Brain microvascular endothelial cell (primary cell): ENCODE data around the gene COL10A1.
"Not testable (repeated sequence)": the region's sequence is repeated elsewhere in the genome, so short reads cannot be mapped to it uniquely, and the experiment has no call there.

Experiments used
- DNase-seq: peaks from one replicate; pipeline ENCODE4 v3.0.0-alpha.2; 2020
- H3K27ac ChIP-seq: fragments of 250-450 bp; sonication (Bioruptor Pico); 2 replicates; pipeline ENCODE4 v1.5.1; 2020; ENCODE audit warnings: mild to moderate bottlenecking, moderate library complexity
- H3K27me3 ChIP-seq: fragments of 250-450 bp; sonication (Bioruptor Pico); replicated peaks from 2 replicates; pipeline ENCODE4 v1.5.1; 2020; ENCODE audit warnings: mild to moderate bottlenecking
- H3K36me3 ChIP-seq: fragments of 250-450 bp; sonication (Bioruptor Pico); replicated peaks from 2 replicates; pipeline ENCODE4 v1.5.1; 2020; ENCODE audit warnings: mild to moderate bottlenecking
- H3K4me3 ChIP-seq: 2 replicates; pipeline ENCODE4 v1.5.1; 2011; ENCODE audit warnings: low read depth, mild to moderate bottlenecking, control low read depth, low read length, moderate library complexity
- CTCF ChIP-seq: IDR thresholded peaks from 2 replicates; pipeline ENCODE4 v1.5.1; 2011; ENCODE audit warnings: low read depth, mild to moderate bottlenecking, moderate library complexity, low read length, control low read depth, inconsistent platforms; ENCODE audit errors: missing control alignments
- in situ Hi-C: cut with HindIII; loops from 2 replicates; pipeline ENCODE4 v1.10.0; 2017; ENCODE audit warnings: low sequenced_read_pairs, low pct_ligation_motif_present

Gene COL10A1

DNA sequence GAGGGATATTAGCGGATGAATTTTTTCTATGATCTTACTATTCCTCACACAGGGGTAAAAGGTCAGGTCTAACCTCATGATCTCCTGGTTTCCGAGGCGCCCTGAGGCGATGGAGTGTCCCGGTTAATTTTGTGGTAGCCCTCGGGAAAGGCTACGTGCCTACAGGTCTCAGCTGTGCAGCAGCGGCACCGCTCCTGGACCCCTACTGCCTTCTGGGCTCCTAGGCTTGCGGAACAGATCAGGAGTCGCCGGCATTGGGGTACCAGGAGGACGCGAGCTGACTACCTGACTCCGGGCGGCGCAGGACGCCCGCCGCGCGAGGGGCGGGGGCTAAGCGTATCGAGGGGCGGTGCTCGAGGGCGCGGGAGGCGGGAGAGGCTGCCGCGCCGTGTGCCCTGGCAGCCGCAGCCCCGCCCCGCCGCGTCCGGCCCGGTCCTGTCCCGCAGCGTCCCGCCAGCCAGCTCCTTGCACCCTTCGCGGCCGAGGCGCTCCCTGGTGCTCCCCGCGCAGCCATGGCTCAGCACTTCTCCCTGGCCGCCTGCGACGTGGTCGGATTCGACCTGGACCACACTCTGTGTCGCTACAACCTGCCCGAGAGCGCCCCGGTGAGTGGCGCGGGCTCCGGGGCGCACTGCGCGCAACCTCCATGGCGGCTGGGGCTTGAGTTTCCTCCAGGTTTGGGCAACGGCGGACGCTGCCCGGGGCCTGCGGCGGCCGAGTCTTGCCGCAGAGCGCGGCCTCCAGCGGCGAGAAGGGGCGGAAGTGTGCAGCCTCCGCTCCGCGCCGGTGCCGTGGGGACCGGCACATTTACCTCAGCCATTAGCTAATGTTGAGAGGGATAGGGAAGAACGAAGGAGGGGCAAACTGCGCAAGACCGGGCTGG, 25.3 kb downstream of the COL10A1 start, which contains the start of gene NT5DC1:
Gene NT5DC1, plus strand, starts transcription at position 435 of the 883 bp plus-strand sequence. Its CDS starts 78 bp downstream, at position 513.
- Histone ChIP-seq H3K27me3 (no peaks in the 10 kb centered on the region), H3K36me3 (no peaks in the 10 kb centered on the region), H3K27ac (peak within 1 kb of the TSS; percentile 61), H3K4me3 (peak within 1 kb of the TSS; percentile 84)
- in situ Hi-C loops, result no loop called here
- DNase-seq, result peak; percentile 60
- peak; percentile 39 for TF ChIP-seq CTCF

DNA sequence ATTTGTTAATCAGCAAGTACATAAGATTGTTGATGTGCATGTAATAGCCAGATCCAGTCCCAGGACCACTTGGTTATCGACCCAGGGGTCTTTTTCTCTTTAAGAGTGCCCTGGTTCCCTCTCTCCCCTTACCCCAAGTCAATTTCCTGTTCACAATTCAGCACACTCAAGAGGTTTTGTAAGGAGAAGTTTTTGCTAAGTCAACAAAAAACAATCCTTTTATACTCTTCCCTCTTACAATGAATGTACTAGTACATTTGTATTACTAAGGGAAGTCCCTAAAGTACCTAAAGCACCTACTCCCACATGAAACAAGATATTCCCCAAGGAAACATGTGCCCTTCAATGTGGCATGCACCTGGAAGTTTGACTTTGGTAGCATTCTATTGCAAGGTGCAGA, 26.9 kb downstream of the COL10A1 start:
- in situ Hi-C loops, result no loop called here
- no peak for DNase-seq

GRCh38 chr6:116096979-116097816, 28.7 kb downstream of the COL10A1 start:
- in situ Hi-C loops, result no loop called here
- no peaks in the 10 kb centered on the region for H3K27me3 ChIP-seq
- DNase-seq, result no peak

More for the DNA sequence above, 26.9 kb downstream of the COL10A1 start:
- no peaks in the 10 kb centered on the region for H3K36me3 ChIP-seq
- no peak for TF ChIP-seq CTCF
- no peaks in the 10 kb centered on the region for H3K27me3 ChIP-seq
- no peak overlapping the region for H3K27ac ChIP-seq
- H3K4me3 ChIP-seq, result no peak overlapping the region

GRCh38 chr6:116096048-116096759, 29.7 kb downstream of the COL10A1 start:
- H3K27ac ChIP-seq, H3K27me3 ChIP-seq, DNase-seq, H3K4me3 ChIP-seq, in situ Hi-C loops, H3K36me3 ChIP-seq: not testable (repeated sequence)

More at GRCh38 chr6:116096979-116097816, 28.7 kb downstream of the COL10A1 start:
- peak; percentile 50 for TF ChIP-seq CTCF
- Histone ChIP-seq H3K27ac (no peak overlapping the region), H3K4me3 (no peak overlapping the region), H3K36me3 (no peaks in the 10 kb centered on the region)

- no peak overlapping the region for H3K4me3 ChIP-seq
- no peak for TF ChIP-seq CTCF
- no peak overlapping the region for H3K27ac ChIP-seq
- DNase-seq, result no peak
- no peaks in the 10 kb centered on the region for H3K27me3 ChIP-seq
- in situ Hi-C loops, result no loop called here
- H3K36me3 ChIP-seq, result no peaks in the 10 kb centered on the region
Observed at GRCh38 chr6:116094041-116094440, 31.9 kb downstream of the COL10A1 start.

GRCh38 chr6:116090251-116090650, 35.7 kb downstream of the COL10A1 start:
- no peak for TF ChIP-seq CTCF
- no peak for DNase-seq
- no peak overlapping the region for H3K27ac ChIP-seq
- no peaks in the 10 kb centered on the region for H3K27me3 ChIP-seq
- no peak overlapping the region for H3K4me3 ChIP-seq
- H3K36me3 ChIP-seq, result no peaks in the 10 kb centered on the region
- in situ Hi-C loops, result no loop called here
